Stimulated activated CD8-positive, alpha-beta memory T cell treated with anti-CD3 and anti-CD28 coated beads, Interleukin-12 subunit alpha, Interleukin-12 subunit beta, amount 100 ng/mL, for 1 hour (primary cell): ENCODE measurements around the gene NPEPL1.

Experiments
- DNase-seq: peaks from one replicate; pipeline ENCODE4 v3.0.0-alpha.2; 2020; ENCODE audit warnings: low read depth

NPEPL1 gene

GRCh38 chr20:58658760-58659159 lies 33.8 kb upstream of the NPEPL1 start:
- no peak for DNase-seq

- DNase-seq, result no peak
These were observed 32.8 kb upstream of the NPEPL1 start for GRCh38 chr20:58659841-58660240.

GRCh38 chr20:58660855-58661597 lies 31.6 kb upstream of the NPEPL1 start:
- no peak for DNase-seq

GRCh38 chr20:58661598-58662473 lies 30.8 kb upstream of the NPEPL1 start:
- no peak for DNase-seq

GRCh38 chr20:58664331-58664730 lies 28.3 kb upstream of the NPEPL1 start:
- no peak for DNase-seq

- DNase-seq, result no peak
These were observed 27.7 kb upstream of the NPEPL1 start for GRCh38 chr20:58664883-58665282.

GRCh38 chr20:58665606-58666005 lies 27.0 kb upstream of the NPEPL1 start:
- DNase-seq, result no peak

- DNase-seq, result no peak
These were observed 25.9 kb upstream of the NPEPL1 start for GRCh38 chr20:58666702-58667101.

- no peak for DNase-seq
These were observed 24.6 kb upstream of the NPEPL1 start for GRCh38 chr20:58667975-58668374.

GRCh38 chr20:58668901-58669286 lies 23.7 kb upstream of the NPEPL1 start:
- no peak for DNase-seq

- DNase-seq, result no peak
These were observed 23.2 kb upstream of the NPEPL1 start for GRCh38 chr20:58669287-58670006.

GRCh38 chr20:58670102-58670501 lies 22.5 kb upstream of the NPEPL1 start:
- DNase-seq, result no peak

- no peak for DNase-seq
These were observed 21.9 kb upstream of the NPEPL1 start for GRCh38 chr20:58670659-58671058.

GRCh38 chr20:58673119-58673518 lies 19.5 kb upstream of the NPEPL1 start:
- no peak for DNase-seq

GRCh38 chr20:58675146-58675584 lies 17.4 kb upstream of the NPEPL1 start:
- no peak for DNase-seq

- DNase-seq, result no peak
These were observed 17.0 kb upstream of the NPEPL1 start for GRCh38 chr20:58675641-58676040.

GRCh38 chr20:58676161-58676560 lies 16.4 kb upstream of the NPEPL1 start:
- no peak for DNase-seq

GRCh38 chr20:58677079-58677604 lies 15.5 kb upstream of the NPEPL1 start:
- no peak for DNase-seq

GRCh38 chr20:58677808-58678207 lies 14.8 kb upstream of the NPEPL1 start:
- no peak for DNase-seq

GRCh38 chr20:58678806-58679205 lies 13.8 kb upstream of the NPEPL1 start:
- DNase-seq, result no peak

- no peak for DNase-seq
These were observed 9.7 kb upstream of the NPEPL1 start for GRCh38 chr20:58682656-58683531.
